Measurements from ENCODE around the gene ADORA2B.
A peak's percentile ranks its signal among the peaks of the same experiment; 100 is the strongest.

ADORA2B gene

DNA sequence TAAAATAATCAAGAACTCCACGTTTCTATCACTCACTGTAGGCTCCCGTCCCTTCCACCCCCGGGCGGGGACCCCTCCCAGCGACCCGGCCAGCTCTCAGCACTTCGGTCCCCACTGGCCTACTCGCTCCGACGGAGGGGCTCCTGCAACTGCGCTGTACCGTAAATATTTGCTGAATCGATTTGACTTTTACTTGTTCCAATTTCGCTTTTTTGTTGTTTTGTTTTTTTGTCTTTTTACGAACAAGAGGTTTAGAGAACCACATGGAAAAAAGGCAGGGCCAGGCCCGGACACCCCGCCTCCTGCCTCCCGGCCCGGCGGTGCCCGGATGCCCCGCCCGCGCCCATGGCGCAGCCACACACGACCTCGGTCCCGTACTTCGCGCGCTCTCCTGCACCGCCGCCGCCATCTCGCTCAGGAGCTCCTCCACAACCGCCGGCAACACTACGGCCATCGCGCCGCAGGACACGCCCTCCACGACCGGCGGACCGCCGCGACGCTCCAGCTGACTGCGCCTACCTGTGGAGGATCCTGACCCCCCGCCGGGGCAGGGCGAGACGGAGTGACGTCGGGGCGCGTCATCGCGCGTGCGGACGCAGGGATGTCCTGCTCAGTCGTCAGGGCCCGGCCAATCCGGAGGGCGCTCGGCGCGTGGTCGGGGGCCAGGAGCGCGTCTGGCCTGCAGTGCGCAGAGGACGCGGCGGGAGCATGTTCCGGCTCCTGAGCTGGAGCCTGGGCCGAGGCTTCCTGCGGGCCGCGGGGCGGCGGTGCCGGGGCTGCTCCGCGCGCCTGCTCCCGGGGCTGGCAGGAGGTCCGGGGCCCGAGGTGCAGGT is 54.4 kb downstream of the ADORA2B start, which contains the start of the genes TTC19 and ZSWIM7:
Gene TTC19 (plus strand): TSS at position 684 of the 833 bp plus-strand sequence. CDS start 25 bp downstream, at position 709.
Gene ZSWIM7 (minus strand): TSS at position 564 of the 833 bp plus-strand sequence. CDS start 110 bp downstream, at position 454.
- peak; percentile 76 for DNase-seq

DNA sequence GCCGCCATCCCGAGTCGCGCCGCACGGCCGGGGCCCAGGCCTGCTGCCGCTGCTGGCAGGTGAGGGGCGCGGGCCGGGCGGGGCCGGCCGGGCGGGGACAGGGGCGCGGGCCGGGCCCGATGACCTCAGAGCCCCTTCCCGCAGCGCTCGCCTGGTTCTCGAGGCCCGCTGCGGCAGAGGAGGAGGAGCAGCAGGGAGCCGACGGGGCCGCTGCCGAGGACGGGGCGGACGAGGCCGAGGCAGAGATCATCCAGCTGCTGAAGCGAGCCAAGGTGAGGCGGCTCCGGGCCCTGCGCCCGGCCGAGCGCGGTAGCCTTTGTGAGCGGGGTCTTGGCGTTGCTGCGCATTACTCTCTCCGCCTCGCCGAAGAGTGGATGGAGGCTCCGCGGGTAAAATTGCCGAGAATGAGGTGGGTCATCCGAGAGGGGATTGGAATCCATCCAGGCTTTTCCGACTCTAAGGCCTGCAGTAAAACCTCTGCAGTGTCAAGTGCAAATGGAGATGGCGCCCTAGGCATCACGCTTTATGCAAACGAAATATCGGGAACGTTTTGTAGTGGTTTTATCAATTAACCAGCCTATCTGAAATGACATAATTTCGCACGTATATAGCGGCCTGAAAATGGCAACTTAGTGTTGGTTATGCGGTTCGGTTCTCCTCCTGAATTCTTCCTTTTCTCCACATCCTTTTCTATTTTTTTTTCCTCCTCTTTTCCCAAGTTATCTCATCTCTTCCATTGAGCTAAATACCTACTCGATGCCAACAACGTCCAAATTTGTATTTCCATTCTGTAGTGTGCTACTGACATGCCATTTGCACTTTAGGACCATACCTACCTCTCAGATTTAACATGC is 55.3 kb downstream of the ADORA2B start:
- DNase-seq: no peak

DNA sequence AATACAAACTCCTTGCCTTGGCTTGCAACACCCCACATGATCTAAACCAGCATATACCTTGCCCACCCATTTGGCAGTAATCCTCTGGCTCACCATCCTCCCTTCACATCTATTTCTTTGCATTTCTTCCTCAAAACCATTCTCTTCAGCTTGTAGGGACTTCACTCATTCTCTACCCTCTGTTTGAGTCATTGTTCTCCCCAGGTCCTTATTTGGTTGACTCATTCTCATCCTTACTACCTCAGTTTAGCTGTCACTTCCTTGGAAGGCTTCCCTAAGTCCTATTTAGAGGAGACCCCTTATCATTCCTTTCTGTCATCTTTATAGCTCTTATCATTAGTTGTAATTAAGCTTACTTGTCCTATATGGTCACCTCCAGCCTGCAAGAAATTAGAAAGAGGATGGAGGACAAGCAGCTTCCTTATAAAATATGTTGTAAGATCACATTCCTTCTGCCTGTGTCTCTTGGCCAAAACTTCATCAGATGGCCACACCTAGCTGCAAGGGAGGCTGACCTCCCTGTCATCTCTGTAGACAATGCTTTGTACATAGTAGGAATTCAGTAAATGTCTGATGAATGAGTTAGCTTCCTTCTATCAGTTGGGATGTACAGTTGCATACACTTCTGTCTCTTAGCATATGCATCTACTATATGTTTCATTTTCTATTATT is 56.4 kb downstream of the ADORA2B start:
- DNase-seq: no peak

- DNase-seq: no peak
These were observed 57.9 kb downstream of the ADORA2B start for GRCh38 chr17:16002708-16003260.

DNA sequence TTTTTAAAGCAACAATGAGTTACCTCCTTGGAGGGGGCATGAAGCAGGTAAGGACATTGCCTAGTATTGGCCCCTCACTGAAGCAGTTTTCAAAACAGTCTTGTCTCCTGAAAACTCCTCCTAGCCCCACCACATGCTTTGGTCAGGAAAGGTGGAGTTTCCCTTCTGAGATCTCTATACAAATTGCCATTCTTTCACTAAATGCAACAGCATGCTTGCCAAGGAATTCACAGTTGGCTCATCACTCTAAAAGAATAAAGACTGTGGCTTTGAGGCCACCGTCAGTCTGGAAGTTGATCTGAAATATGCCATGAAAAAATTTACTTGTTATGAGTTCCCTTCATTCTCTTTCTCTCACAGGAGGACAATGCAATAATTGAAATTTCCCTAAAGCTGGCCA is 58.9 kb downstream of the ADORA2B start:
- no peak for DNase-seq

DNA sequence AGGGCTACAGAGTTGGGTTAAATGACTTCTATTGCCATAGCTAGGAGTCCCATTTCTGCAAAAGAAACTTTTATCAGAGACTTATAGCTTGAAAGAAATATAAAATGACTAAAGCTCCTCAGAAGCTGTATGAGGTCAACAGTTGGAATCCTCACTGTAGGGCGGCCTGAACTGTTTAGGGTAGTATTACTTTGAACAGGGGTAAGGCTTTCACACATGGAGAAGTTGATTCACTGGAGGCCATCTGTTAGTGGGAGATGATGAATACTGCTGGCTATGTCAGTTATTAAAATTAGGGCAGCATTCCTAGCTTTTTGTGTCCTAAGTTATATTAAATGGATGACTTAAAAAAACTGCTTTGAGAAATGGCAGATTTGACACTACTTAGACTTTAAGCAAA is 60.7 kb downstream of the ADORA2B start:
- DNase-seq: no peak

GRCh38 chr17:16007439-16007838 is 62.5 kb downstream of the ADORA2B start:
- DNase-seq: no peak

- DNase-seq: no peak
These were observed 69.0 kb downstream of the ADORA2B start for GRCh38 chr17:16013943-16014407.

DNA sequence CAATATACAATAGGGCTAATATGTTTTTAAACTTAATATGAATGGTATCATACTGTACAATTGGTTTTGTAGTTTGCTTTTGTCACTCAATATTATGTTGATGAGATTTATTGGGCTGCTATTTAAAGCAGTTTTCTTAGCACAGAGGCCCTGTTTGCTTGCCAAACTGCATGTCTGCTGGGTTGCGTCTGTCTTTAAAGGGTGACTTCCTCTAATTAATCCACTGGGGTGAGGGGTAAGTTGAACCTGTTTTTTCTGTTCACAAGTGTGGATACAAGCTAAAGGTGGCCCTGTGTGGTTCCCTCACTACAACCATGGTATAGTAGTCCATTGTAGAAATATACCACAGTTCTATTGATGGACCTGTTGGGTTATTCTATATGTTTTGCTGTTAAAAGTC is 74.4 kb downstream of the ADORA2B start:
- no peak for DNase-seq

DNA sequence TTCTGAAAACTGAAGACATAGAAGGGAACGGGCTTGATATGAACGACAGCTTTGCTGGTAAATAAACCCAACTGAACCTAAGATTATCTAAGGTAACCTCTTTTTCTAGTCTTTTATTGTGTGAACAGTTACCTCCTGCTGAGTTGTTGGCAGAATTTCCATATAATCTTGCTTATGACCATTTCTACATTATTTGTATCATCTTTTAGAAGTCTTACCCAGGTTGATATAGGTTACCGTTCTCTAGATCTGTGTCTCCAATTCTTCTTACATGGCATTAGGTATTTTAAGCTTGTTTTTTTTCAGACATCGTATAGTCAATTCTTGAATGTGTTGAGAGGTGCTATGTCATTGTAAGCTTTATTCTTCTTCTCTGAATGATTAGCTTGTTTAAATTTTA is 79.0 kb downstream of the ADORA2B start:
- DNase-seq: no peak

DNA sequence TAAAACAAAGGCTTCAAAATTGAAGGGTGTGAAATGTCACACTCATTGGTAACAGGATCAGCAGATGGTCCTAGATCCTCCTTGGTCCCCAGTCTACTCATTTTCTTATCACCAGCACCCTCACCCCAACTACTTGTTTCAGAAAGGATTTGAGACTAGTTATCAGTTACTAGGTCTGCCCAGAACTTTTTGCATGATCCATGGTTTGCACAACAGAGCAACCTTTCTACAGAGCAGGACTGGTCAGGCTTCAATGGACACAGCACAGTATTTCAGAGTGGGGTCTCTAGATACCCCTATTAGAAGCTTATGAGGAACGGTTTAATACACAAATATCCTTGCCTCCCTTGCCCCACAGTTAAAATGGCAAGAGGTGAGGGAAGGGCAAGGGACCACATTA is 80.3 kb downstream of the ADORA2B start:
- no peak for DNase-seq
